Body of pancreas (tissue), 4 donors: ENCODE results near the gene RBM38.

Source experiments
- CTCF ChIP-seq, 7 experiments: fragments of 450-650 bp in 4 of 7; fragments of 200-600 bp in 3 of 7; sonication (generic) in 3 of 7; IDR thresholded peaks; one replicate each; pipeline ENCODE4 v1.5.1; 2016 to 2019; ENCODE audit warnings: antibody characterized with exemption in 7 of 7
- POLR2A ChIP-seq, 3 donors: fragments of 450-650 bp; IDR thresholded peaks; one replicate each; pipeline ENCODE4 v1.6.1; 2016; ENCODE audit warnings: antibody characterized with exemption in 3 of 3, mild to moderate bottlenecking in 2 of 3

DNA sequence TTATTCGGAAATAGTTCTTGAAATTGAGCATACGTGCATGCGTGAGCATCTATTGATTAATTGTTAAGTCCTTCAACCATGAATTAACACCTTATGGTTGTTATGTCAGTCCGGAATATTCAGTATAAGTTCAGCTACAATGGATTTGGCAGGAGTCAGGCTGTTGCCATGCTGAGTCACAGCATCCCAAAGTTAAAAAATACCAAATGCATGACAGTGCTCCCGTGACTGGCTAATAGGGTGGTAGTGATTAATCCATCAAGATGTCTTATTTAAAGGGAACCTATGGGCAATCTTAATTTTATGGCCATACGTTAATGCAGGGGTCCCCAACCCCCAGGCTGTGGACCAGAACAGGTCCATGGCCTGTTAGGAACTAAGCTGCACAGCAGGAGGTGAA is 29.7 kb upstream of the RBM38 start:
- TF ChIP-seq POLR2A (IDR thresholded peaks at IDR 0.05) (no peak), CTCF (IDR thresholded peaks at IDR 0.05) (no peak)
